IMR-90 (cell line): ENCODE results near the gene JAKMIP2. TPM values are rescaled to one million over a fixed set of nuclear protein-coding genes. Genes with fewer than 3 reads are reported as not detected.

Source experiments
- ATAC-seq: fragments of 200-7000 bp; cut with Tn5 transposase; 2 replicates; pipeline ENCODE4 v1.9.1; 2020; ENCODE audit warnings: low read depth, mild to moderate bottlenecking, moderate library complexity
- BruUV-seq: library from RNA; stranded (reverse); fragments of 400-500 nt; replicated peaks from 2 replicates; lab custom pipeline; 2021; lab: Mats Ljungman, UMichigan
- CTCF ChIA-PET: fragments of 300-600 bp; formaldehyde crosslinking; extraction: SDS; loops from one replicate; lab custom pipeline; 2021; ENCODE audit warnings: antibody characterized with exemption; lab: Yijun Ruan, JAX
- POLR2A ChIA-PET: fragments of 300-600 bp; sonication (Branson Sonifier 250); formaldehyde crosslinking; loops from one replicate; lab custom pipeline; 2022; ENCODE audit warnings: antibody characterized with exemption; ENCODE audit not compliant: unreplicated experiment; lab: Charles Lee
- DNase-seq: peaks from one replicate; pipeline ENCODE4 v3.0.0; 2013
- H2AFZ ChIP-seq: replicated peaks from 2 replicates; pipeline ENCODE3; 2013; ENCODE audit warnings: low read length, mild to moderate bottlenecking; ENCODE audit not compliant: poor library complexity
- H2AK5ac ChIP-seq: 2 replicates; pipeline ENCODE4 v1.6.1; 2013; ENCODE audit warnings: low read depth, low read length, inconsistent platforms
- H2AK9ac ChIP-seq: replicated peaks from 2 replicates; pipeline ENCODE3; 2013; ENCODE audit warnings: mild to moderate bottlenecking, low read depth, low read length, moderate library complexity; ENCODE audit not compliant: poor library complexity
- H2BK120ac ChIP-seq: 2 replicates; pipeline ENCODE4 v1.6.1; 2013; ENCODE audit warnings: low read depth, low read length, inconsistent platforms
- H2BK15ac ChIP-seq: 3 replicates; pipeline ENCODE4 v1.6.1; 2013; ENCODE audit warnings: low read depth, low read length, inconsistent platforms
- H2BK20ac ChIP-seq: 2 replicates; pipeline ENCODE4 v1.6.1; 2013; ENCODE audit warnings: low read depth, mild to moderate bottlenecking, inconsistent platforms, low read length, moderate library complexity
- H2BK5ac ChIP-seq: 2 replicates; pipeline ENCODE4 v1.6.1; 2013; ENCODE audit warnings: mild to moderate bottlenecking, low read depth, low read length, inconsistent platforms; ENCODE audit not compliant: poor library complexity, severe bottlenecking
- H3K14ac ChIP-seq: replicated peaks from 2 replicates; pipeline ENCODE4 v1.6.1; 2013; ENCODE audit warnings: low read depth, low read length, inconsistent platforms
- H3K18ac ChIP-seq: 2 replicates; pipeline ENCODE4 v1.6.1; 2013; ENCODE audit warnings: low read depth, low read length, control low read depth
- H3K23ac ChIP-seq: 2 replicates; pipeline ENCODE4 v1.6.1; 2013; ENCODE audit warnings: low read depth, low read length, inconsistent platforms
- H3K27ac ChIP-seq: 2 replicates; pipeline ENCODE4 v1.5.1; 2013; ENCODE audit warnings: mild to moderate bottlenecking, control low read depth, low read length; ENCODE audit not compliant: insufficient read depth
- H3K27me3 ChIP-seq: 2 replicates; pipeline ENCODE4 v1.6.1; 2013; ENCODE audit warnings: low read length; ENCODE audit not compliant: control insufficient read depth, insufficient read depth
- H3K36me3 ChIP-seq: 2 replicates; pipeline ENCODE4 v1.6.1; 2013; ENCODE audit warnings: low read length, mixed read lengths; ENCODE audit not compliant: control insufficient read depth, insufficient read depth
- H3K4ac ChIP-seq: 2 replicates; pipeline ENCODE4 v1.6.1; 2013; ENCODE audit warnings: low read depth, low read length, inconsistent platforms
- H3K4me1 ChIP-seq: 2 replicates; pipeline ENCODE4 v1.6.1; 2013; ENCODE audit warnings: low read length, mixed read lengths; ENCODE audit not compliant: control insufficient read depth, insufficient read depth
- H3K4me2 ChIP-seq: 2 replicates; pipeline ENCODE4 v1.6.1; 2013; ENCODE audit warnings: low read depth, mild to moderate bottlenecking, control low read depth, low read length, moderate library complexity
- H3K4me3 ChIP-seq: 2 replicates; pipeline ENCODE4 v1.5.1; 2013; ENCODE audit warnings: low read depth, mild to moderate bottlenecking, control low read depth, low read length, moderate library complexity; ENCODE audit not compliant: insufficient read depth
- H3K56ac ChIP-seq: 2 replicates; pipeline ENCODE4 v1.6.1; 2013; ENCODE audit warnings: low read length, inconsistent platforms; ENCODE audit not compliant: insufficient read depth; ENCODE audit errors: extremely low read depth
- H3K79me1 ChIP-seq, 2 experiments: 2 replicates each; pipeline ENCODE4 v1.6.1; 2013; ENCODE audit warnings: low read length in 2 of 2, inconsistent platforms in 1 of 2, low read depth in 1 of 2
- H3K9ac ChIP-seq: 2 replicates; pipeline ENCODE4 v1.6.1; 2013; ENCODE audit warnings: low read depth, low read length, control low read depth
- H3K9me1 ChIP-seq: 2 replicates; pipeline ENCODE4 v1.6.1; 2013; ENCODE audit warnings: low read length, inconsistent platforms; ENCODE audit not compliant: insufficient read depth
- H3K9me3 ChIP-seq: 2 replicates; pipeline ENCODE4 v1.6.1; 2013; ENCODE audit warnings: low read length; ENCODE audit not compliant: control insufficient read depth, insufficient read depth
- H4K20me1 ChIP-seq: 2 replicates; pipeline ENCODE4 v1.6.1; 2013; ENCODE audit warnings: low read length, inconsistent platforms; ENCODE audit not compliant: insufficient read depth
- H4K5ac ChIP-seq: 2 replicates; pipeline ENCODE4 v1.6.1; 2013; ENCODE audit warnings: mild to moderate bottlenecking, low read depth, low read length, control low read depth
- H4K8ac ChIP-seq, 2 experiments: 2 replicates each; pipeline ENCODE4 v1.6.1; 2013; ENCODE audit warnings: low read depth in 2 of 2, low read length in 2 of 2, control low read depth in 1 of 2, inconsistent platforms in 1 of 2
- H4K91ac ChIP-seq: 2 replicates; pipeline ENCODE4 v1.6.1; 2013; ENCODE audit warnings: low read depth, low read length, inconsistent platforms; ENCODE audit not compliant: insufficient read depth
- BHLHE40 ChIP-seq: fragments of 150-350 bp; IDR thresholded peaks from 2 replicates; pipeline ENCODE4 v1.6.1; 2016; ENCODE audit warnings: mild to moderate bottlenecking, low read depth, low read length
- CEBPB ChIP-seq: IDR thresholded peaks from 2 replicates; pipeline ENCODE4 v1.6.1; 2012; ENCODE audit warnings: low read depth, low read length, improper control_type of control experiment
- CHD1 ChIP-seq: IDR thresholded peaks from 2 replicates; pipeline ENCODE4 v1.6.1; 2012; ENCODE audit warnings: low read depth, low read length, improper control_type of control experiment
- FOS ChIP-seq: fragments of 150-350 bp; IDR thresholded peaks from 2 replicates; pipeline ENCODE4 v1.6.1; 2016; ENCODE audit warnings: low read depth, low read length
- MAFK ChIP-seq: IDR thresholded peaks from 2 replicates; pipeline ENCODE4 v1.6.1; 2012; ENCODE audit warnings: low read depth, low read length, improper control_type of control experiment
- MAZ ChIP-seq: IDR thresholded peaks from 2 replicates; pipeline ENCODE4 v1.6.1; 2012; ENCODE audit warnings: low read depth, mild to moderate bottlenecking, low read length, improper control_type of control experiment, moderate library complexity, borderline replicate concordance
- MXI1 ChIP-seq: IDR thresholded peaks from 2 replicates; pipeline ENCODE4 v1.6.1; 2012; ENCODE audit warnings: low read depth, mild to moderate bottlenecking, low read length, moderate library complexity, borderline replicate concordance
- NFE2L2 ChIP-seq: fragments of 150-350 bp; IDR thresholded peaks from 2 replicates; pipeline ENCODE4 v1.6.1; 2016; ENCODE audit warnings: low read depth, mild to moderate bottlenecking, low read length
- POLR2A ChIP-seq: IDR thresholded peaks from 2 replicates; pipeline ENCODE4 v1.6.1; 2012; ENCODE audit warnings: mild to moderate bottlenecking, low read depth, low read length
- RAD21 ChIP-seq: IDR thresholded peaks from 2 replicates; pipeline ENCODE4 v1.6.1; 2012; ENCODE audit warnings: low read length, improper control_type of control experiment
- RCOR1 ChIP-seq: IDR thresholded peaks from 2 replicates; pipeline ENCODE4 v1.6.1; 2012; ENCODE audit warnings: mild to moderate bottlenecking, low read length, improper control_type of control experiment; ENCODE audit not compliant: insufficient replicate concordance
- RFX5 ChIP-seq: IDR thresholded peaks from 2 replicates; pipeline ENCODE4 v1.8.0; 2012; ENCODE audit warnings: low read depth, mild to moderate bottlenecking, low read length, moderate library complexity
- SMC3 ChIP-seq: fragments of 150-350 bp; IDR thresholded peaks from 2 replicates; pipeline ENCODE4 v1.6.1; 2016; ENCODE audit warnings: low read depth, mild to moderate bottlenecking, antibody characterized with exemption, low read length, moderate library complexity
- WGBS, 2 experiments: methylation state at CpG; one replicate each; pipeline versions ENCODE4 v1.1.5 to v1.1.7; 2013; ENCODE audit warnings: missing lambda C conversion rate in 2 of 2; ENCODE audit not compliant: insufficient read length in 1 of 2; ENCODE audit errors: extremely low coverage in 2 of 2; 5-methylcytosine and 5-hydroxymethylcytosine counted together
- dilution Hi-C: fragments of 300-500 bp; cut with HindIII; formaldehyde crosslinking; loops from one replicate; pipeline ENCODE4 v1.14.3; 2018; ENCODE audit warnings: low sequenced_read_pairs; ENCODE audit not compliant: unreplicated experiment
- in situ Hi-C: fragments of 300-500 bp; cut with MboI; formaldehyde crosslinking; loops from 3 replicates; pipeline ENCODE4 v1.14.3; 2019; ENCODE audit warnings: low sequenced_read_pairs, inconsistent platforms, mixed read lengths
- intact Hi-C: fragments of 100-400 bp; cut with micrococcal nuclease; formaldehyde crosslinking; loops from 2 replicates; pipeline ENCODE4 v1.10.0; 2022
- polyA plus RNA-seq, 3 experiments: library from polyadenylated mRNA; depleted of rRNA; stranded (reverse); fragments of >200 nt; gene quantifications; 2 replicates each; pipeline ENCODE4 v1.2.3, GENCODE V29; 2012; ENCODE audit warnings: low replicate concordance in 1 of 3
- total RNA-seq: library from RNA; depleted of rRNA; stranded (reverse); fragments of >200 nt; gene quantifications from 2 replicates; pipeline ENCODE4 v1.2.3, GENCODE V29; 2012
- TF ChIP-seq, protein P1 (sequence below): fragments of 150-350 bp; IDR thresholded peaks from 2 replicates; pipeline ENCODE4 v1.6.1; 2017; ENCODE audit warnings: mild to moderate bottlenecking, antibody characterized with exemption, low read length, low read depth
- TF ChIP-seq, protein P2 (sequence below): conservative IDR thresholded peaks from 2 replicates; pipeline ENCODE4 v1.5.1; 2012; ENCODE audit warnings: mild to moderate bottlenecking, low read depth, low read length, improper control_type of control experiment
- TF ChIP-seq, protein P3 (sequence below): fragments of 150-350 bp; IDR thresholded peaks from 2 replicates; pipeline ENCODE4 v1.6.1; 2016; ENCODE audit warnings: low read depth, mild to moderate bottlenecking, low read length, moderate library complexity, borderline replicate concordance

The JAKMIP2 gene
- total and polyA plus RNA-seq, 2 of the 4 experiments (the other 2 are of a cell fraction), result under 0.01 TPM; not detected in 1

DNA sequence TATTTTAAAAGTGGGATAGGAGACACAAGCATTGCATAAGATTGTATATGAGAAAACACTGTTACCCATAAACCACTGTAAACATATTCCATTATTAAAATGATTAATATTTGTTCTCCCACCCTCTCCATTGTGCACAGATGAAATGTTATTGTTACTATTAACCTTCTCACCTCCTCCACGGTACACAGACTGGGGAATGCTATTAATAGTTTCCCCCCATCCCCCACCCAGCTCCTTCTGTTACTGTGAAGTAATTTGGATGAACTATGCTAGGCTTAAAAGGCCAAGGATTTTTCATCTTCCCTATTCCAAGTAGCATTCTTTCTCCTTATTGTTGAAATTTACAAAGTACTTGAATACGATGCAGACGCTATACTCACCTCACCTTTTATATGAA, 91.4 kb downstream of the JAKMIP2 start:
- Histone ChIP-seq H4K20me1 (no peaks in the 10 kb centered on the region), H3K4ac (no peak overlapping the region), H2BK15ac (no peak overlapping the region), H3K9ac (no peak overlapping the region), H3K27me3 (no peaks in the 10 kb centered on the region), H3K56ac (no peak overlapping the region), H4K8ac (no peak overlapping the region), H3K4me2 (no peak overlapping the region), H3K9me3 (no peaks in the 10 kb centered on the region), H4K91ac (no peak overlapping the region), H3K79me1 (no peaks in the 10 kb centered on the region), H2BK20ac (no peak overlapping the region), H4K5ac (no peak overlapping the region), H2BK5ac (no peak overlapping the region), H2AFZ (no peak overlapping the region), H3K36me3 (no peaks in the 10 kb centered on the region), H3K23ac (no peak overlapping the region), H3K27ac (no peak overlapping the region), H2BK120ac (no peak overlapping the region), H3K18ac (no peak overlapping the region), H2AK9ac (no peak overlapping the region), H3K9me1 (no peaks in the 10 kb centered on the region), H3K4me3 (no peak overlapping the region), H2AK5ac (no peak overlapping the region), H3K14ac (no peak overlapping the region), H3K4me1 (no peaks in the 10 kb centered on the region)
- in situ Hi-C loops (no loop called here), intact Hi-C loops (no loop called here), dilution Hi-C loops (no loop called here)
- CTCF ChIA-PET, result no interaction called here
- BruUV-seq, result no TSS peak
- POLR2A ChIA-PET, result no interaction called here
- TF ChIP-seq CEBPB, result no peak
- TF ChIP-seq, protein P1, sequence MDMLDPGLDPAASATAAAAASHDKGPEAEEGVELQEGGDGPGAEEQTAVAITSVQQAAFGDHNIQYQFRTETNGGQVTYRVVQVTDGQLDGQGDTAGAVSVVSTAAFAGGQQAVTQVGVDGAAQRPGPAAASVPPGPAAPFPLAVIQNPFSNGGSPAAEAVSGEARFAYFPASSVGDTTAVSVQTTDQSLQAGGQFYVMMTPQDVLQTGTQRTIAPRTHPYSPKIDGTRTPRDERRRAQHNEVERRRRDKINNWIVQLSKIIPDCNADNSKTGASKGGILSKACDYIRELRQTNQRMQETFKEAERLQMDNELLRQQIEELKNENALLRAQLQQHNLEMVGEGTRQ, result no peak
- TF ChIP-seq RCOR1, result no peak
- no peak for TF ChIP-seq RAD21
- TF ChIP-seq FOS, result no peak
- TF ChIP-seq, protein P2, sequence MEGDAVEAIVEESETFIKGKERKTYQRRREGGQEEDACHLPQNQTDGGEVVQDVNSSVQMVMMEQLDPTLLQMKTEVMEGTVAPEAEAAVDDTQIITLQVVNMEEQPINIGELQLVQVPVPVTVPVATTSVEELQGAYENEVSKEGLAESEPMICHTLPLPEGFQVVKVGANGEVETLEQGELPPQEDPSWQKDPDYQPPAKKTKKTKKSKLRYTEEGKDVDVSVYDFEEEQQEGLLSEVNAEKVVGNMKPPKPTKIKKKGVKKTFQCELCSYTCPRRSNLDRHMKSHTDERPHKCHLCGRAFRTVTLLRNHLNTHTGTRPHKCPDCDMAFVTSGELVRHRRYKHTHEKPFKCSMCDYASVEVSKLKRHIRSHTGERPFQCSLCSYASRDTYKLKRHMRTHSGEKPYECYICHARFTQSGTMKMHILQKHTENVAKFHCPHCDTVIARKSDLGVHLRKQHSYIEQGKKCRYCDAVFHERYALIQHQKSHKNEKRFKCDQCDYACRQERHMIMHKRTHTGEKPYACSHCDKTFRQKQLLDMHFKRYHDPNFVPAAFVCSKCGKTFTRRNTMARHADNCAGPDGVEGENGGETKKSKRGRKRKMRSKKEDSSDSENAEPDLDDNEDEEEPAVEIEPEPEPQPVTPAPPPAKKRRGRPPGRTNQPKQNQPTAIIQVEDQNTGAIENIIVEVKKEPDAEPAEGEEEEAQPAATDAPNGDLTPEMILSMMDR, result no peak
- TF ChIP-seq MXI1, result no peak
- no peak for TF ChIP-seq POLR2A
- TF ChIP-seq MAFK, result no peak
- no peak for TF ChIP-seq SMC3
- no peak for TF ChIP-seq MAZ
- TF ChIP-seq, protein P3, sequence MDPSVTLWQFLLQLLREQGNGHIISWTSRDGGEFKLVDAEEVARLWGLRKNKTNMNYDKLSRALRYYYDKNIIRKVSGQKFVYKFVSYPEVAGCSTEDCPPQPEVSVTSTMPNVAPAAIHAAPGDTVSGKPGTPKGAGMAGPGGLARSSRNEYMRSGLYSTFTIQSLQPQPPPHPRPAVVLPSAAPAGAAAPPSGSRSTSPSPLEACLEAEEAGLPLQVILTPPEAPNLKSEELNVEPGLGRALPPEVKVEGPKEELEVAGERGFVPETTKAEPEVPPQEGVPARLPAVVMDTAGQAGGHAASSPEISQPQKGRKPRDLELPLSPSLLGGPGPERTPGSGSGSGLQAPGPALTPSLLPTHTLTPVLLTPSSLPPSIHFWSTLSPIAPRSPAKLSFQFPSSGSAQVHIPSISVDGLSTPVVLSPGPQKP, result no peak
- no peak for TF ChIP-seq NFE2L2
- TF ChIP-seq CHD1, result no peak
- no peak for TF ChIP-seq BHLHE40
- no peak for TF ChIP-seq RFX5
- no CpG with 5 or more reads among the region's 3 CpGs for WGBS, 2 experiments
- no peak for ATAC-seq
- no peak for DNase-seq
